Mesothelial cell of epicardium (in vitro differentiated cells): ENCODE measurements around the gene AGBL1. TPM values are rescaled to one million over a fixed set of nuclear protein-coding genes. Genes with fewer than 3 reads are reported as not detected.

ENCODE experiments used
- DNase-seq, 2 experiments: peaks; one replicate each; pipeline ENCODE4 v3.0.0; 2021; ENCODE audit warnings: low spot score in 2 of 2; ENCODE audit not compliant: unreplicated experiment in 2 of 2
- H3K27ac Mint-ChIP-seq: 2 replicates; pipeline ENCODE4 v1.8.0; 2021; ENCODE audit warnings: mixed read lengths
- H3K27me3 Mint-ChIP-seq: 2 replicates; pipeline ENCODE4 v1.8.0; 2021; ENCODE audit warnings: low read depth, mixed read lengths
- H3K36me3 Mint-ChIP-seq: 2 replicates; pipeline ENCODE4 v1.8.0; 2021; ENCODE audit warnings: mixed read lengths
- H3K4me1 Mint-ChIP-seq: 2 replicates; pipeline ENCODE4 v1.8.0; 2021; ENCODE audit warnings: mixed read lengths
- H3K4me3 Mint-ChIP-seq: 2 replicates; pipeline ENCODE4 v1.8.0; 2021; ENCODE audit warnings: mild to moderate bottlenecking, moderate library complexity, mixed read lengths
- H3K9me3 Mint-ChIP-seq: 2 replicates; pipeline ENCODE4 v1.8.0; 2021; ENCODE audit warnings: mixed read lengths
- CTCF ChIP-seq: fragments of 200-600 bp; sonication (generic); IDR thresholded peaks from one replicate; pipeline ENCODE4 v1.5.0; 2021; ENCODE audit warnings: antibody characterized with exemption; ENCODE audit not compliant: unreplicated experiment
- total RNA-seq: library from RNA; stranded (reverse); gene quantifications from 3 replicates; pipeline ENCODE4 v1.2.1, GENCODE V29; 2021

AGBL1 gene
- total RNA-seq, 1 donor from 2014 or later: not detected

- no peak for TF ChIP-seq CTCF
Observed at GRCh38 chr15:86135041-86135440, 55.4 kb downstream of the AGBL1 start.

DNA sequence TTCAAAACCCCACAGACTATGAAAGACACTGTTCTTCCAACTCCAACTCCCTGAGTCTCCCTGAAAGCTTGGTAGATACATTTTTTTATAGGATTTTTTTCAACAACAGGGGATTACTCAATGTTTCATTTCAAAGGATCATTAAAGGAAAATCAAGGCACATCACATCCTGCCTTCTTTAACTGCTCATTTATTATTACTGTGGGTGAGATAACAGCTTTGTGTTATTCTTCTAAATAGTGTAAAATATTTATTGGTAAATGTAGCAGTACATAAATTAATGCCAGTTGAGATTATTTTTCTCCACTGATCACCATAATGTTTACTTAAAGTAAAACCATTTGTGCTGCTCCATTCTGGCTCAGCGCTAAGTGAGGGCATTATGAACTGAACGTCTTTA lies 57.2 kb downstream of the AGBL1 start:
- peaks cover 3% of the 10 kb centered on the region for H3K9me3 Mint-ChIP-seq
- H3K4me1 Mint-ChIP-seq: no peaks in the 10 kb centered on the region
- no peak for DNase-seq
- H3K4me3 Mint-ChIP-seq: no peak overlapping the region
- peaks cover 12% of the 10 kb centered on the region for H3K27me3 Mint-ChIP-seq
- H3K36me3 Mint-ChIP-seq: no peaks in the 10 kb centered on the region
- TF ChIP-seq CTCF: no peak
- H3K27ac Mint-ChIP-seq: no peak overlapping the region

More at GRCh38 chr15:86135041-86135440, 55.4 kb downstream of the AGBL1 start:
- Mint-ChIP-seq H3K27me3 (peaks cover 12% of the 10 kb centered on the region), H3K27ac (no peak overlapping the region), H3K36me3 (no peaks in the 10 kb centered on the region), H3K9me3 (peaks cover 3% of the 10 kb centered on the region), H3K4me3 (no peak overlapping the region), H3K4me1 (no peaks in the 10 kb centered on the region)
- no peak for DNase-seq

- H3K9me3 Mint-ChIP-seq: peaks cover 10% of the 10 kb centered on the region
- H3K27me3 Mint-ChIP-seq: peaks cover 8% of the 10 kb centered on the region
- H3K4me3 Mint-ChIP-seq: no peak overlapping the region
- H3K4me1 Mint-ChIP-seq: no peaks in the 10 kb centered on the region
- no peak overlapping the region for H3K27ac Mint-ChIP-seq
- no peak for TF ChIP-seq CTCF
- no peaks in the 10 kb centered on the region for H3K36me3 Mint-ChIP-seq
- no peak for DNase-seq
Observed at GRCh38 chr15:86138798-86139197, 59.1 kb downstream of the AGBL1 start.

DNA sequence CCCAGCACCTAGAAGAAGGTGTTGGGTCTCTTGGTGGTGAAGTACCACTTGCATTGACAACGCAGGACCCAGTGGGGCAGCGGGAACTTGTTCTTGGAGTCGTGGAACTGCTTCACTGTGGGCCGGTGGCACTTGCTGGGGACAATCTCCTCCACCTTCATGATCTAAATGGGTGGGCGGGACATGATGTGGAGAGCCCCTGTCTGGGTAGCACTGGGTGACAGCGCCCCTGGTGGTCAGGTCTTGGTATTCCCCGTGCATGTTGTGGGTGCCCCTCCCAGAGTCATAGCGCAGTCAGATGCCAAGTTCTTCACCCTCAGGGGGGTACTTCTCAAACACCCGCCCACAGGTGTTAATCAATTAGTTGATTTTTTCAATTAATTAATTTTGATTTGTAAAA lies 60.2 kb downstream of the AGBL1 start:
- no peaks in the 10 kb centered on the region for H3K36me3 Mint-ChIP-seq
- H3K27ac Mint-ChIP-seq: no peak overlapping the region
- DNase-seq: no peak
- peaks cover 8% of the 10 kb centered on the region for H3K27me3 Mint-ChIP-seq
- H3K4me1 Mint-ChIP-seq: no peaks in the 10 kb centered on the region
- no peak overlapping the region for H3K4me3 Mint-ChIP-seq
- no peak for TF ChIP-seq CTCF
- peaks cover 16% of the 10 kb centered on the region for H3K9me3 Mint-ChIP-seq

DNA sequence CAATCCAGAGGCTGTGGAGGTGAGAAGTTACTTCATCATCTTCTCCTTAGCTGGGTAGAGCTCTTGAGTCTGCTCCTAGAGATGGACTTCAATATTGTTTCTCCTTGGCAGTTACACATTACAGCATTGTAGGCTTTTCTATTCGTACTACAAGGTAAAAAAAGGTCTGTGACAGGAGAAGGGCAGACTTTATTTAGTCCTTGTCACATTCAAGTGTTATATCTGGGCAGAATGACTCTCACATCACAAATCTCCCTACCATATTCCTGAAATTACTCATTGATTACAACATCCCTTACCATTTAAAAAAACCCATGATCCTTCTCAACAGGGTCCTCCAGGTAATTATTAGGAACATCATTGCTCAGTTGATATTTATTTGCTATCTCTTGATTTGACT lies 75.0 kb downstream of the AGBL1 start:
- H3K4me3 Mint-ChIP-seq: no peak overlapping the region
- no peak for DNase-seq
- no peaks in the 10 kb centered on the region for H3K36me3 Mint-ChIP-seq
- no peak overlapping the region for H3K27ac Mint-ChIP-seq
- H3K4me1 Mint-ChIP-seq: no peaks in the 10 kb centered on the region
- TF ChIP-seq CTCF: no peak
- peaks cover 8% of the 10 kb centered on the region for H3K27me3 Mint-ChIP-seq
- H3K9me3 Mint-ChIP-seq: peaks cover 27% of the 10 kb centered on the region

DNA sequence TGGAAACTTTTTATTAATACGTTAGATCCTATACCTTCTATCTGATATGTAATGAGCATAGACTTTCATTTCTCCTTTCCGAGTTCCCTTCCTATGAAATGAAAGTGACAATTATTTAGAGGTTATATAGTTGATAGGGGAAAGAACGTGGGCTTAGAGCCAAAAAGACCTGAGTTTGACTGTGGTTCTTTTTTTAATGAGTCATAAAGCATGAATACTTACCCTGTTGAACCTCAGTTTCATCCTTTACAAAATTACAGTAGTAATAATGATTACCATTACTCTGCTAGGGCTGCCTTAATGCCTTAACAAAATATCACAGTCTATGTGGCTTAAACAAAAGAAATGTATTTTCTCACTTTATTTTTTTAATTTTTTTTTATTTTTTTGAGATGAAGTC lies 75.9 kb downstream of the AGBL1 start:
- Mint-ChIP-seq H3K27me3 (peaks cover 8% of the 10 kb centered on the region), H3K9me3 (peaks cover 19% of the 10 kb centered on the region), H3K4me1 (no peaks in the 10 kb centered on the region), H3K36me3 (no peaks in the 10 kb centered on the region), H3K27ac (no peak overlapping the region), H3K4me3 (no peak overlapping the region)
- DNase-seq: no peak
- TF ChIP-seq CTCF: no peak
